Activated T-helper 1 cell treated with anti-CD3 and anti-CD28 coated beads, Interleukin-12 subunit alpha, Interleukin-12 subunit beta, Interleukin-2, Interleukin-4 antibody, amounts not matched to agents 30 ng/mL and 10 ng/mL and 1 ng/mL, durations not matched to agents 14 hours and 24 hours and 36 hours (primary cell): ENCODE measurements around the gene PUM1. TPM values are rescaled to one million over a fixed set of nuclear protein-coding genes. Genes with fewer than 3 reads are reported as not detected.
A peak's percentile ranks its signal among the peaks of the same experiment; 100 is the strongest.
"Not testable (repeated sequence)": the region's sequence is repeated elsewhere in the genome, so short reads cannot be mapped to it uniquely, and the experiment has no call there.

Experiments used
- DNase-seq: peaks from one replicate; pipeline ENCODE4 v3.0.0; 2021; ENCODE audit warnings: low spot score
- H3K27ac Mint-ChIP-seq: one replicate; pipeline ENCODE4 v1.8.0; 2021; ENCODE audit warnings: mild to moderate bottlenecking, mixed read lengths
- H3K27me3 Mint-ChIP-seq: one replicate; pipeline ENCODE4 v1.8.0; 2022; ENCODE audit warnings: mild to moderate bottlenecking, moderate library complexity, mixed read lengths; ENCODE audit not compliant: insufficient read depth
- H3K36me3 Mint-ChIP-seq: one replicate; pipeline ENCODE4 v1.8.0; 2021; ENCODE audit warnings: low read depth, mixed read lengths
- H3K4me1 Mint-ChIP-seq: one replicate; pipeline ENCODE4 v1.8.0; 2021; ENCODE audit warnings: low read depth, mixed read lengths
- H3K4me3 Mint-ChIP-seq: one replicate; pipeline ENCODE4 v1.8.0; 2021; ENCODE audit warnings: mild to moderate bottlenecking, moderate library complexity, mixed read lengths
- H3K9me3 Mint-ChIP-seq: one replicate; pipeline ENCODE4 v1.8.0; 2021; ENCODE audit warnings: mixed read lengths
- intact Hi-C: fragments of 100-400 bp; cut with micrococcal nuclease; formaldehyde crosslinking; loops from one replicate; pipeline ENCODE4 v1.15.1; 2024
- total RNA-seq: library from RNA; stranded (reverse); gene quantifications from 2 replicates; pipeline ENCODE4 v1.2.3, GENCODE V29; 2022

Gene PUM1
- total RNA-seq = 130 and 132 TPM in 2 replicates

DNA sequence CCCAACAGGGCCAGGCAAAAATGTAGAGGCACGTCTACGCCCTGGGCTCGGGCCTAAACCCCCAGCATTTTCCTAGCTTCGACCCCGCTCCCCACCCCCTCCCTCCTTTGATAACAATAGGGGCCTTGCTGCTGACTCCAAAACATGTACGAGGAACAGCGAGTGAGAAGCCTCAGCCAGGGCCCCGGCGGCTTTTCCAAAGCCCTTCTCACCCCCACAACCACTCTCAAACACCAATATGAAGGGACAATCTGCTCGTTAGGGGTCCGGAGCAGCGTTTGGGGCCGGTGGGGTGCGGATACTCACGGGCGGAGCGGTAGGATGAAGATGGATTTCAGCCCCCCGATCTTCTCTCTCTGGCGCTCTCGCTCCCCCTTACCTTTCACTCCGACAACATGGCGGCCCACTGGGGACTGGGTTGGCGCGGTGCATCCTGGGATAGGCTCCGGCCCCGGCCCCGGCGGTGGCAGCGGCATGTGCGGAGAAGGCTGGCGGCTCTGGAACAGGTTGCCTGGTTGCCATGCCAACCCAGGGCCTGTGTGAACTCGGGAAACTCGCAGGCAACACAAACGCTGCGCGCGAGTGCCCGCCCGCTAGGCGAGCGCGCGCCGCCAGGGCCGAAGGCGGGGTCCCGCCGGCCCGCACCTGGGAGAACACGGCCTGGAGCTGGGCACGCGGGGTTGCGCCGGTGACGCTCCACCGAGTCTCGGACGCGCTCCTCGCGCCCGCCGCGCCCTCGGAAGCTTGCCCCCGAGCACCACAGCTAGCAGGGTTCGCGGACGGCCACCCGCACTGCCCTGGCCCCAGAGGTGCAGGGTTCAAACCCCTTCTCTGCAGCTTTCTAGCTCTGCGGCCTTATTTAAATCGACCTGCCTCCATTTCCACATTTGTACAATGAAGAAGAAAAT is at the start of gene PUM1:
PUM1 (minus strand) TSS at position 408 of the 908 bp plus-strand sequence. CDS start 6,151 bp downstream, outside the sequence.
- Mint-ChIP-seq H3K27ac (peak within 1 kb of the TSS; percentile 98), H3K36me3 (peaks cover 15% of the 10 kb centered on the region), H3K4me1 (peaks cover 35% of the 10 kb centered on the region), H3K27me3 (no peaks in the 10 kb centered on the region), H3K9me3 (no peaks in the 10 kb centered on the region), H3K4me3 (peak within 1 kb of the TSS; percentile 99)
- intact Hi-C loops = loop anchor here (1.0 to 10.0 kb wide), 6 partner anchors 11 to 719 kb away; partner anchors contain the start of genes PEF1, SNRNP40 and ZCCHC17
- peak; percentile 97 for DNase-seq

DNA sequence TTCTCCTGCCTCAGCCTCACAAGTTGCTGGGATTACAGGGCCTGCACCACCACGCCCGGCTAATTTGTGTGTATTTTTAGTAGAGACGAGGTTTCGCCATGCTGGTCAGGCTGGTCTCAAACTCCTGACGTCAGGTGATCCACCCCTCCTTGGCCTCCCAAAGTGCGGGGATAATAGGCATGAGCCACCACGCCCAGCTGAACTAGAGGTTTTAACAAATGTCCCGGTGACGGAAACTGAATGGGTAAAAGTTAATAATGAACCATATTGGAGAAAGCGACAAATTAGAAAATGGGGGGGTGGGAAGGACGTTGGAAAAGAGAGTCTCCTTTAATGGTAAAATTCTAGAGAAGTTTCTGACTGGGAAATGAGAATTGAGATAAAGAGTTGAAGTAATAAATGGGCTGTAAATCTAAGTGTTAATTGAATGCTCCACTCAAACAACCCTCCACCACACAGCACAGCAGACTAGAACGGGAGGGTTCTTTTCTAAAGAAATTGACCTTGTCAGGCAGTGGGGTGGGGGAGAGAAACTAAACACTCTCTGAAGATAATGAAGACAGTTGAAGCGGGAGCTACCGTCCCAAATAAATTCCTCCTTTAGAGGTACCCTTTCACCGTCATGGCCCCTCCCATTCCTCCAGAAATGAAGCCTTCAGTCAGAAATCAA is 46.9 kb upstream of the PUM1 start:
- H3K27me3 Mint-ChIP-seq = peaks cover 2% of the 10 kb centered on the region

DNA sequence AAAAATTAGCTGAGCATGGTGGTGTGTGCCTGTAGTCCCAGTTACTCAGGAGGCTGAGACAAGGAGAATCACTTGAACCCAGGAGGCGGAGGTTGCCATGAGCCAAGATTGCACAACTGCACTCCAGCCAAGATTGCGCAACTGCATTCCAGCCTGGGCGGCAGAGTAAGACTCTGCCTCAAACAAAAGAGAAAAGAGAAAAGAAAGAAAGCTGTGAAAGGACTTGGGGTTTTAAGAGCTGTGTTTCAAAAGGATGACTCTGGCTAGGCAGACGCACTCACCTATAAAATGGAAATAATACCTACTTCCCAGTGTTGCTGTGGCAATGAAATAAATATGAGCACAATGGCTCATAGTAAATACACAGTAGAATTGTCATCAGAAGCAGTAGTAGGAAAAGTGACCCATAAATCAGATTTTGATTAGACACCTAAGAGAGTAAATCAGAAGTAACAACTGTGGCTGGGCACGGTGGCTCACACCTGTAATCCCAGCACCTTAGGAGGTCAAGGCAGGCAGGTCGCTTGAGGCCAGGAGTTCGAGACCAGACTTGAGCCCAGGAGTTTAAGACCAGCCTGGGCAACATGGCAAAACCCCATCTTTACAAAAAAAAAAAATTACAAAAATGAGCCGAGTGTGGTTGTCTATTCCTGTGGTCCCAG is 45.9 kb upstream of the PUM1 start:
- no peaks in the 10 kb centered on the region for H3K36me3 Mint-ChIP-seq
- no peak overlapping the region for H3K4me3 Mint-ChIP-seq
- H3K4me1 Mint-ChIP-seq = no peaks in the 10 kb centered on the region
- intact Hi-C loops = no loop called here
- peaks cover 2% of the 10 kb centered on the region for H3K27me3 Mint-ChIP-seq
- no peak for DNase-seq
- H3K27ac Mint-ChIP-seq = no peak overlapping the region
- H3K9me3 Mint-ChIP-seq = no peaks in the 10 kb centered on the region

More for the DNA sequence above, 46.9 kb upstream of the PUM1 start:
- H3K27ac Mint-ChIP-seq = no peak overlapping the region
- no peaks in the 10 kb centered on the region for H3K9me3 Mint-ChIP-seq
- no peaks in the 10 kb centered on the region for H3K4me1 Mint-ChIP-seq
- DNase-seq = no peak
- H3K4me3 Mint-ChIP-seq = no peak overlapping the region
- H3K36me3 Mint-ChIP-seq = no peaks in the 10 kb centered on the region
- intact Hi-C loops = no loop called here

DNA sequence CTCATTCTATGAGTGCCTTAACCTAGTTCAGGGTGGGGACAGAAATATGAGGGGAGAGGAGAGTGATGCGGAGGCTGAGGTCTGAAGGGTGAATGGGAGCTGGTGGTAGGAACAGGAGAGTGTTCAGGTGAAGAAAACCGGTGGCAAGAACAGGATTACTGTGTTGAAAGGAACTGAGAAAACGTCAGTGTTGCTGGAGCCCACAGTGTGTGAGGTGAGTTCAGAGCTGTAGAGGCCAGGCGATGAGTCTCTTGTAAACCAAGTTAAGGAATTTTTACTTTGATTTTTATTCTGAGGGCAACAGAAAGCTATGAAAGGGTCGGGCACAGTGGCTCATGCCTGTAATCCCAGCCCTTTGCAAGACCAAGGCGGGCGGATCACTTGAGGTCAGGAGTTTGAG is 45.3 kb upstream of the PUM1 start:
- no peak for DNase-seq
- Mint-ChIP-seq H3K4me3 (no peak overlapping the region), H3K9me3 (no peaks in the 10 kb centered on the region), H3K36me3 (no peaks in the 10 kb centered on the region), H3K4me1 (no peaks in the 10 kb centered on the region), H3K27ac (no peak overlapping the region), H3K27me3 (peaks cover 2% of the 10 kb centered on the region)
- intact Hi-C loops = no loop called here

- Mint-ChIP-seq H3K4me1 (no peaks in the 10 kb centered on the region), H3K9me3 (no peaks in the 10 kb centered on the region), H3K36me3 (no peaks in the 10 kb centered on the region), H3K4me3 (no peak overlapping the region), H3K27ac (no peak overlapping the region), H3K27me3 (peaks cover 2% of the 10 kb centered on the region)
- DNase-seq = no peak
- intact Hi-C loops = no loop called here
These were observed 43.3 kb upstream of the PUM1 start for GRCh38 chr1:31108861-31109260.

DNA sequence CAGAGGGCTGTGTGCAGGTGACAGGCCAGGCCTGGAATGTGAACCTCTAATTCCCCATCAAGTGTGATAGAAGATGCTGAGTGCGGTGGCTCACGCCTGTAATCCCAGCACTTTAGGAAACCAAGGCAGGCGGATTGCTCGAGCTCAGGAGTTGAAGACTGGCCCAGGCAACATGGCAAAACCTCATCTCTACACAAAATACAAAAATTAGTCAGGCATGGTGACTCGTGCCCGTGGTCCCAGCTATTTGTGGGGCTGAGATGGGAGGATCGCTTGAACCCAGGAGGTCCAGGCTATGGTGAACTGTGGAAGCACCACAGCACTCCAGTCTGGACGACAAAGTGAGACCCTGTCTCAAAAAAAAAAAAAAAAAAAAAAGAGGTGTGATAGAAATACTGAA is 40.1 kb upstream of the PUM1 start:
- intact Hi-C loops = no loop called here
- Mint-ChIP-seq H3K4me1 (no peaks in the 10 kb centered on the region), H3K27ac (no peak overlapping the region), H3K9me3 (no peaks in the 10 kb centered on the region), H3K27me3 (peaks cover 4% of the 10 kb centered on the region), H3K36me3 (no peaks in the 10 kb centered on the region), H3K4me3 (no peak overlapping the region)
- DNase-seq = no peak

DNA sequence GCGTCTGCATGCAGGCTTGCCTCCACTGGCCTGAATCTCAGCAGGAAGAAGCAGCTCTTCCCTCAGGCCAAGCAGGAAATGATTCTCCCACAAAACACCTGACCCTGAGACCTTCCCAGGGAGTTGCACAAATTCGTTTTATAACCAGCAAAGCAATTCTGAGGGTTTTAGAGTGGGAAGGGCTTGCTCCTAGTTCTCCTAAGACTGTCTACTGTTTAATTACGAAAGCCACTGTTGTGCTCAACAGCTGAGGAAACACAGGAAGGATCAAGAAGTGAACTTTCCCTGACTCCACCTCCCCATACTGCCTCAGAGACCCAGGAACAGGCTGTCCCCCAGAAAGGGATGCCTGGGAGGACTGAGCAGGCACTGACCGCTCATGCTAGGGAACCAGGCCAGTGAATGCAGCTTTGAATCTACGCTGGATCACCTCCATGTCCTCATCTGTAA is 37.0 kb upstream of the PUM1 start:
- DNase-seq = no peak
- Mint-ChIP-seq H3K4me3 (no peak overlapping the region), H3K4me1 (no peaks in the 10 kb centered on the region), H3K36me3 (no peaks in the 10 kb centered on the region), H3K27ac (no peak overlapping the region), H3K9me3 (no peaks in the 10 kb centered on the region), H3K27me3 (peaks cover 3% of the 10 kb centered on the region)
- intact Hi-C loops = no loop called here

DNA sequence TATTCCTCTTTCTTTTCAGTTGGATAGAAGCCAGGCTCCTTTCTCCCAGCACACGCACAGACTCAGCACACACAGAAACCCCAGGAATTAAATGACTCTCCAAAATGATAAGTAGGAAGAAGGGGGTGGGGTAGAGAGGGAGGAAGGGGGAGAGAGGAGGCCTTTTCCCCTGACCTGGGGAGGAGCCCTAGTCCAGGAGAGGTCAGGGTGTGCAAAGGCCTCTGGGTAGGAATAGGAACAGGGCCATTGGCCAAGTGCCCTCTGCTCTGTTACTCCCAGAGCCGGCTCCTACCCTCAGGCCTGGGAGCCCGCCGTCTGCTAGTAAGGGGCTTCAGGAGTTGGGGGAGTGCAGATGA is 35.6 kb upstream of the PUM1 start:
- Mint-ChIP-seq H3K27me3 (peaks cover 3% of the 10 kb centered on the region), H3K27ac (no peak overlapping the region), H3K9me3 (no peaks in the 10 kb centered on the region), H3K4me3 (no peak overlapping the region), H3K4me1 (no peaks in the 10 kb centered on the region), H3K36me3 (no peaks in the 10 kb centered on the region)
- no peak for DNase-seq
- intact Hi-C loops = no loop called here

DNA sequence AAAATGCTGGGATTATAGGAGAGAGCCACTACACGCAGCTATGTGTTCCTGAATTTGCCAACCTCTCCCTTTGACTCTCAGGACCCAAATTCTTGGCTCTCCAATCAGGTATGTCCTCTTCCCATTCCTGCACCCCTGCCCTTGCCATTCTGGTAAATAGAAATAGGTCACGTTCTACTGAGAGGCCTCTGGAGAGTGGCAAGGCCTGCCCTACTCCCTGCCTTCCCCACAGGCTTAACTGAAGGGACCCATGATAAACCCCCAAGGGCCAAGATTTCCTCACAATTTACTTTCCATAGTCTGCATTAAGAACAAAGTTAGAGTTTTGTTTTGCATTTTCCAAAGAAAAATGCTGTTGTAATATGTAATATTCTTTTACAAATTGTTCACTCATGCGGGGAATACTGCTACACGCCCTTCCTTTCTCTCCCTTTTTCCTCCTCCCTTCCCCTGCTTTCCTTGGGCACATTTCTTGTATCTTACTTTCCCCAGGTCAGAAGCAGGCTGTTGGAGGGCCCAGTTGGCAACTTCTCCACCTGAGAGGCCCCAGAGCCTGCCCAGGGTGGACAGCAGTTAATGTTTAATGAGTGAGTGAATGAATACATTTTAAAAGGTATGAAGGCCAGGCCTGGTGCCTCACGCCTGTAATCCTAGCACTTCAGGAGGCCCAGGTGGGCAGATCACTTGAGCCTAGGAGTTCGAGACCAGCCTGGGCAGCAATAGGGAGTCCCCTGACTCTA is 33.9 kb upstream of the PUM1 start:
- intact Hi-C loops = no loop called here
- no peaks in the 10 kb centered on the region for H3K9me3 Mint-ChIP-seq

GRCh38 chr1:31095985-31096384 is 30.5 kb upstream of the PUM1 start:
- no peak for DNase-seq
- intact Hi-C loops = no loop called here
- no peaks in the 10 kb centered on the region for H3K4me1 Mint-ChIP-seq
- H3K4me3 Mint-ChIP-seq = no peak overlapping the region
- no peak overlapping the region for H3K27ac Mint-ChIP-seq
- peaks cover 2% of the 10 kb centered on the region for H3K27me3 Mint-ChIP-seq
- no peaks in the 10 kb centered on the region for H3K36me3 Mint-ChIP-seq
- H3K9me3 Mint-ChIP-seq = no peaks in the 10 kb centered on the region

More for the DNA sequence above, 33.9 kb upstream of the PUM1 start:
- no peak overlapping the region for H3K4me3 Mint-ChIP-seq
- H3K4me1 Mint-ChIP-seq = no peaks in the 10 kb centered on the region
- DNase-seq = no peak
- H3K36me3 Mint-ChIP-seq = no peaks in the 10 kb centered on the region
- no peak overlapping the region for H3K27ac Mint-ChIP-seq
- H3K27me3 Mint-ChIP-seq = peaks cover 4% of the 10 kb centered on the region

DNA sequence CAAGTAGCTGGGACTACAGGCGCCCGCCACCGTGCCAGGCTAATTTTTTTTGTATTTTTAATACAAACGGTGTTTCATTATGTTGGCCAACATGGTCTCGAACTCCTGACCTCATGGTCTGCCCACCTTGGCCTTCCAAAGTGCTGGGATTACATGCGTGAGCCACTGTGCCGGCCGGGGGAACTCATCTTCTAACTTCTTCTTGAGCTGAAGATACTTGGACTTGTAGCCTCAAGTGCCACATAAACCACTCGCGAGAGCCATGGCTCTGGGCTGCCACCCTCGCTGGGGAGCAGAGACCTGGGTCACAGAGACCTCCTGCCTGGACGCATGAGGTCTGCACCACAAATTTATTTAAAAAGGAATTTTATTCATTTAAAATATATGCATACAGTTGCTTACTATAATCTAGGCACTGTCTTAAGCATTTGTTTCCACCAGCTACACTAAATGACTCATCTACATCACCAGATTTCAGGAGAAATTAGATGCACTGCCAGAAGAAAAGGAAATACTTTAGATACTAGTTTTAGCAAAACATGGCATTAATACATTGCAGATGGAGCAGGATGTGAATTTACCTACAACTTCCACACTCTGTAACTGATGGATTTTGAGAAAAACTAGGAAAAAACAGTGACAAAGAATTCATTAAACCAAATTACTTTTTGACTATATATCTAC is 29.9 kb upstream of the PUM1 start:
- no peak for DNase-seq
- H3K27ac Mint-ChIP-seq = no peak overlapping the region
- H3K9me3 Mint-ChIP-seq = no peaks in the 10 kb centered on the region
- H3K27me3 Mint-ChIP-seq = peaks cover 2% of the 10 kb centered on the region
- no peaks in the 10 kb centered on the region for H3K36me3 Mint-ChIP-seq
- intact Hi-C loops = no loop called here
- no peaks in the 10 kb centered on the region for H3K4me1 Mint-ChIP-seq
- no peak overlapping the region for H3K4me3 Mint-ChIP-seq

GRCh38 chr1:31088081-31088480 is 22.6 kb upstream of the PUM1 start:
- not testable (repeated sequence) for H3K4me3 Mint-ChIP-seq, DNase-seq, H3K27ac Mint-ChIP-seq, H3K36me3 Mint-ChIP-seq, H3K4me1 Mint-ChIP-seq, H3K9me3 Mint-ChIP-seq, H3K27me3 Mint-ChIP-seq
- intact Hi-C loops = loop anchor here (10.0 kb wide), 1 partner anchor 57 kb away; no protein-coding TSS in a partner anchor
